Measurements from ENCODE around the gene NLGN1.

NLGN1 gene

GRCh38 chr3:174020156-174020555 is 622.6 kb downstream of the NLGN1 start:
- no peak for DNase-seq

DNA sequence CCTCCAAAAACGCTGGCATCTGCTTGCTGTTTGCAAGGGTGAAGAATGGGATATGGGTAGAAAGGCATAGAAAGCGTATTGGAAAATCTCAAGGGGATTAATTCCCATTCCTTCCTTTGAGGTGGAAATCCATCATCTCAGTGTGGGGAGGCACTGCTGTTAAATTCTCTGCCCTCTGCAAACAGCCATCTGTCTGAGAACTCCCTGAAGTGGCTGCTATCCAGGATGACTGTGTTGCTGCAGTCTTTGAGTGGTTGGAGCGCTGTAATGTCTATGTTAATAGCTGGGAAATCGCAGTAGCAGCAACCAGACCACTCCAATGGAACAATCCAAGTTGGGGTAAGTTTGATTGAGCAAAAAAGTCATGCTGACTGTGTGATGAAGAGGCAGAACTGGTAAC is 625.9 kb downstream of the NLGN1 start:
- no peak for DNase-seq

DNA sequence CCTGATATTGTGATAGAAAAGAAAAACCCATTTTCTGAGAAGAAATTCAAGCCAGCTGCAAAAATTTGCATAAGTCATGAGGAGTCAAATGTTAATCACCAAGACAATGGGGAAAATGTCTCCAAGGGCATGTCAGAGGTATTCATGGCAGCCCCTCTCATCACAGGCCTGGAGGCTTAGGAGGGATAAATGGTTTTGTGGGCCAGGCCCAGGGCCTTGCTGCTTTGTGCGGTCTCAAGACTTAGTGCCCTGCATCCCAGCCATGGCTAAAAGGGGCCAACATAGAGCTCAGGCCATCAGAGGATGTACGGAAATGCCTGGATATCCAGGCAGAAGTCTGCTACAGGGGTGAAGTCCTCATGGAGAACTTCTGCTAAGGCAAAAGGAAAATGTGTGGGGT is 631.1 kb downstream of the NLGN1 start:
- no peak for DNase-seq

DNA sequence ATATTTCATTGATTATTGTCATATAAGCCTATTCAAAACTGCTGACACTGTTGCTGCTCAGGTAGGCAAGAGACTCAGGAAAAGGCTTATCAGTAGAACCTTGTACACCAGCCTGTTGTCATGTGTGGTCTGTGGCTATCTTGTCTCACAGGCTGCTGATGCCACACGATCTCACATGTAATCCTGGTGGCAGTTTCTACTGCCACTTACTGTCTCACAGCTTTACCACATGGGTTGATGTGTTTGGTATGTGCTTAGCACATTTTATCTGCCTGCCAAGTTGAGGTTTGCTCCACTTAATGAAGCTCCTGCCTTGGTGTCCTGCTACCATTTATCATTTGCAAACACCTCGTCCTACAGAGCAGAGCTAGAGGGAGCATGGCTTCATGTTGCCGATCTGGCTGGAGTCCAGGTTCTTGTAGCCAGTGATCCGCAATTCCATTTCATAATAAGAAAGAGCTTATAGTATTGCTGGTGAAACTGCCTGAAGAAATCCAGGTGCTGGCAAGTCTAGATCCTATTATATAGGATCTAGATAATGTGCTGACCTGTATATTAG is 637.9 kb downstream of the NLGN1 start:
- DNase-seq: no peak

DNA sequence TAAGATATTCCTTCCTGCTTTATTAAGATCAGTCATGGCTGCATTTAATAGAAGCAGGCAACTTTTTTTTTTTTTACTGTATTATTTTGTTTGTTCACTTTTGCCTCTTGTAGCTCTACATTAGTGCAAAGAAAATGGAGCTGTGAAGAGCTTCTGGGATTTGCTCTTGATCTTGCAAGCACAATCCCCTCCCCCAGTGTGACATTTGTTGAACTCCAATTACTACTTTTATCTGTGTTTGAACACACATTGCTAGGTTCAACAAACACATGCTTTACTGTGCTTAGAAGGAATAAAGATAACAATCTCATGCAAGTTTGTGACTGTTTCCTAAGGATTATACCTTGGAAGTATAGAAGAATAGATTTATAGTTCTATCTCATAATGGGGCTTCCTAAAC is 648.8 kb downstream of the NLGN1 start:
- no peak for DNase-seq

DNA sequence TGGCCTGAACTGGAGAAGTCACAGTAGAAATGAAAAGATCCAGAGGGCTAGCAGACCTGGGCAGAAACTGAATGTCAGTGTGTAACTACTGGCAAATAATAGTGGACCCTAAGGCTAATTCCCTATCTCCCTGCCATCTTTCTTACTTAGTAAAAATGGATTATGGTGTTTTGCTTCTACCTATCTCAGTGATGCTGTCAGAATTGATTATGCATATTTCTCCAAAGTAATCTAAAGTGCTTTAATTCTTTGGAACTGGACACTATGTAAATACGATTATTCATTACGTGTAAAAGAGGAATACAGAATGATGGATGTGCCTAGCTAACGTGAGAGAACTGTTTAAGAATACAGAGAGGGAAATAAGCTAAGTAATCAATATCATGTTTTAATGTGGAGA is 651.9 kb downstream of the NLGN1 start:
- DNase-seq: no peak

DNA sequence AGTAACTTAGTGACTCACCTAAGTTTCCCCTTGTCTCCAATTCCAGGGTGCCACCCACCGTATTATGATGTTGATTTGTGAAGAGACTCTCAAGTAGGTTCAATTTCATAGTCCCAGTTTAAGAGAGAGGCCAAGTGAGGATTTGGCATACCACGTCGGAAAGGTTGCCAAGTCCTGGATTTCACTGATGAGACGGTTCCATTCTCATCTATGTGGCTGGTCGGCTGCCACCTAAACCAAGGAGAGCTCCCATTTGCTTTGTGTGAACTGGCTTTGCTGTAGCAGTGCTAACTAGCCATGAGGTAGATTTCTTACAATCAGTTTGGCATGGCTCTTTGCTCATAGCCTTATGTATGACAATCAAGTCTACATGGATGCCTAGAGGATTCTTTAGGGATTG is 653.6 kb downstream of the NLGN1 start:
- no peak for DNase-seq

GRCh38 chr3:174058804-174059203 is 661.3 kb downstream of the NLGN1 start:
- no peak for DNase-seq

- DNase-seq: no peak
Measured at GRCh38 chr3:174060431-174060830, 662.9 kb downstream of the NLGN1 start.

DNA sequence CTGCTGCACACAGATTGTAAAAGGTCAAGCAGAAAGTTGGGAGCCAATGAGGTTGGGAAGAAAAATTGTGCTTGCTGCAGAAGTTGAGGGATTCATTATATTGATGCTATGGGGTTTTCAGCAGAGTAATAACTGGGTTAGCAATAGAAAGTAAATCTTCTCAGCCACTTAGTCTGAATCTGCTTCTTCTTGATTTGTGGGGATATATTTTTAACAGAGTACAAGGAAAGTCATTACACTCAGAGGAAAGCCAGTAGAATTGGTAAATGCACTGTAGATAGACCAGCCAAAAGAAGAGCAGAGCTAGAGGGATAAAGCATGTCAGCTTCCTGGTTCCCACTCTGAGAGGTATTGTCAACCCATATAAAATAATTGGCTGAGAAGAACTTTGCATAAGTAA is 663.6 kb downstream of the NLGN1 start:
- DNase-seq: no peak

- no peak for DNase-seq
Measured at GRCh38 chr3:174061731-174062130, 664.2 kb downstream of the NLGN1 start.

DNA sequence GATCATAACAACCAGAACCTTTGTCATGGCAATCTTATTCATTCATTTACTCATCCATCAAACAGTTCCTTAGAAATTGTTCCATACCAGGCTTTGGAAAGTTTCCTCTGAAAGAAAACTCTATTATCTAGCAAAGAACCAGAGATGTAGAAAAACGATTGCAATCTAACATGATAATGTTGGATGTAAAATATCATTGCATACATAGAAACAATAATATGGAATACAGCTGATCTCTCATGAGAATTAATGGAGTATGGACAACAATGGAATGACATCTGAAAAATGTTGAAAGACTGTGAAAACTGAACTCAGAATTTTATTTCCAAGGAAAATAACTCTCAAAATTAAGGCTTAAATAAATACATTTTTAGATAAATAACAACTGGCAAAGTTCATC is 665.4 kb downstream of the NLGN1 start:
- no peak for DNase-seq

- no peak for DNase-seq
Measured at GRCh38 chr3:174068035-174068434, 670.5 kb downstream of the NLGN1 start.

GRCh38 chr3:174072675-174073074 is 675.1 kb downstream of the NLGN1 start:
- no peak for DNase-seq

DNA sequence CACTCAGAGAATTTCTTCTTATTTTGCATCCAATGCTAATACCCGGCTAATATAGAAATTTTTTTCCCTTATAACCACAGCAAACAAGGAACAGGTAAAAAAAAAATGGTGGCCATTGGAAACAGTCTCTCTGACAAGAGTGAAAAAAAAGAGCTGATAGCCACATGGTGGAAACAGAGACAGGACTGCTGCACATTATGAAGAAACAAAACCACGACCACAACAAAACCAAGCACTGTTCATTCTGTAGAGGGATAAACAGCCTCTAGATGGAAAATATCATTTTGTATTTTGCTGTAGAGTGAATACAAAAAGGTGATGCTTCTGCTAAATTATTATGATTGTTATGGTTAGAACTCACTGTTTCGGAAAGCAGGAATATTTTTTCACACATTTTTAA is 686.2 kb downstream of the NLGN1 start:
- DNase-seq: no peak

GRCh38 chr3:174089592-174089991 is 692.0 kb downstream of the NLGN1 start:
- DNase-seq: no peak

DNA sequence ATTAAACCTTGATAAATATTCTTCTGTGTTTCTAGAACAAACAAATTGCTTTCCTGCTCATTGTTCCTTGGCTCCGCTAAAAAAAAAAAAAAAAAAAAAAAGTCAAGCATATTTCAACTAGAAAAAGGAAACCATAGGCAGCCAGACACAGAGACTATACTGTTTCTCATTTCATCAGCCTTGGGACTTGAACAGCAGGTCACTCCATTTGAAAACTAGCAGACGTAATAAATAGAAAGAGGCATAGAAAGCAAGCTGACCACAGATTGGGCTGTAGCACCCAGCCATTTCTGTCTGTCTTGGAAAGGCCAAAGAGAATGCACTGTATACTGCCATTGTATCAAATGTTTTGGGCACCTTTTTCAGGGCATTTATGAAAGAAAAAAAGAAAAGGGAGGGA is 697.1 kb downstream of the NLGN1 start:
- peak; percentile 17 for DNase-seq

GRCh38 chr3:174097686-174098085 is 700.1 kb downstream of the NLGN1 start:
- no peak for DNase-seq

- no peak for DNase-seq
Measured at GRCh38 chr3:174098746-174099145, 701.2 kb downstream of the NLGN1 start.

GRCh38 chr3:174099724-174100123 is 702.2 kb downstream of the NLGN1 start:
- DNase-seq: no peak

GRCh38 chr3:174100744-174101143 is 703.2 kb downstream of the NLGN1 start:
- no peak for DNase-seq

GRCh38 chr3:174101244-174101643 is 703.7 kb downstream of the NLGN1 start:
- DNase-seq: peak; percentile 89

DNA sequence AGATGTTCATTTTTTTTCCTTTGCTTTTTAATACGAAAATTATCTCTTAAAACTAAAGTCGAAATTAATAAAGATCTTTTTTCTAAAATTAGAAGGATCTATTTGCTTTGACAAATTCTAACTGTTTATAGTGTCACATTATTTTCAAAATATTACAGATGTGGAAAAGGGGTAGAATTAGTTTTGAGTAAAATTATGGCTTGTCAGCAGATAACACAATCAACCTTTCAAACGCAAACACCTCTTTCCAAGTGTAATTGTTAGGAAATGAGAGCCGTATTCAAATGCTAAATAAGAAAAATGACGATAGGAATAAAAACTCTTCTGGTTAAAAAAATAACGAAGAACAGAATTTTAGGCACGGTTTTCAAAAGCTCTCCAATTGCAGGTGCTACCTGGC is 704.7 kb downstream of the NLGN1 start:
- DNase-seq: no peak

DNA sequence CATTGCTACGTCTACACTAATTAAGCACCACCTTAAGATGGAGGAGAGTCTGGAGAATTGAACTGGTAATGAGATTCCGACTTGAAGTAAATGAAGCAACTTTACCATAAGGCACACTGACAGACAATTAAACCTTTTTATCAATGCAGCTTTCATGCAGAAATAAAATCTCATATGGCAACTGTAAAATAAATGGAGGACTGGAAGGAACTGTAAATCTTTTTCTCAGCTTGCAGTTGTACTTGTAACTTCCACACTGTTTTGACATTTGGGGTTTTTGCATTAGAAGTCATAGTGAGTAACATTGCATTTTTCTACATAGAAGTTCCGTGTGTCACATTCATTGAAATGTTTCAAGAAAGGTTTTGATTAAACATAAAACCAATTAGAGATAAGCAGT is 705.3 kb downstream of the NLGN1 start:
- no peak for DNase-seq

GRCh38 chr3:174110761-174111160 is 713.2 kb downstream of the NLGN1 start:
- no peak for DNase-seq

GRCh38 chr3:174111776-174112175 is 714.2 kb downstream of the NLGN1 start:
- DNase-seq: no peak

All from NCI-H748 treated with DMSO at 0.1 percent for 48 hours (cell line).